Measurements from ENCODE around the gene UGT1A8.
"Not testable (repeated sequence)": the region's sequence is repeated elsewhere in the genome, so short reads cannot be mapped to it uniquely, and the experiment has no call there.

UGT1A8 gene

DNA sequence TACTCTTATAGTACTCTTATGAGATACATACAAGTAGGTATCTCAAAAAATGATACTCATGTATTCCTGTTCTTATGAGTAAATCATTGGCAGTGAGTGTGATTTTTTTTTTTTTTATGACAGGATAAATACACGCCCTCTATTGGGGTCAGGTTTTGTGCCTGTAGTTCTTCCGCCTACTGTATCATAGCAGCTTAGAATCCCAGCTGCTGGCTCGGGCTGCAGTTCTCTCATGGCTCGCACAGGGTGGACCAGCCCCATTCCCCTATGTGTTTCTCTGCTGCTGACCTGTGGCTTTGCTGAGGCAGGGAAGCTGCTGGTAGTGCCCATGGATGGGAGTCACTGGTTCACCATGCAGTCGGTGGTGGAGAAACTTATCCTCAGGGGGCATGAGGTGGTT lies at the start of gene UGT1A8:
TSS of gene UGT1A8 (plus strand) at position 158 of the 400 bp plus-strand sequence. CDS start at position 233, 75 bp downstream.
- not testable (repeated sequence) for DNase-seq

- no peak for DNase-seq
These were observed 46.4 kb upstream of the UGT1A8 start for GRCh38 chr2:233571001-233571400.

GRCh38 chr2:233571462-233571861 lies 46.0 kb upstream of the UGT1A8 start:
- no peak for DNase-seq

DNA sequence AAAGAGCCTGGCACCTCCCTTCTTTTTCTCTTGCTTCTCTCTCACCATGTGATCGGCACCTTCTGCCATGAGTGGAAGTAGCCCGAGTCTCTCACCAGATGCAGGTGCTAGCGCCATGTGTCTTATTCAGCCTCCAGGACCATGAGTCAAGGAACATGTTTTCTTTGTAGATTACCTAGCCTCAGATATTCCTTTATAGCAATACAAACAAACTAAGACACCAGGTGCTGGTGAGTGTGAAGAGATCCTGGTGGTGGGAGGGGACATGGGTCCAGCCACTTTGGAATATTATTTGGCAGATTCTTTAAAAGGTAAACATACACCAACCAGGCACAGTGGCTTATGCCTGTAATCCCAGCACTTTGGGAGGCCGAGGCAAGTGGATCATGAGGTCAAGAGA lies 45.0 kb upstream of the UGT1A8 start:
- no peak for DNase-seq

GRCh38 chr2:233577341-233577740 lies 40.1 kb upstream of the UGT1A8 start:
- not testable (repeated sequence) for DNase-seq

DNA sequence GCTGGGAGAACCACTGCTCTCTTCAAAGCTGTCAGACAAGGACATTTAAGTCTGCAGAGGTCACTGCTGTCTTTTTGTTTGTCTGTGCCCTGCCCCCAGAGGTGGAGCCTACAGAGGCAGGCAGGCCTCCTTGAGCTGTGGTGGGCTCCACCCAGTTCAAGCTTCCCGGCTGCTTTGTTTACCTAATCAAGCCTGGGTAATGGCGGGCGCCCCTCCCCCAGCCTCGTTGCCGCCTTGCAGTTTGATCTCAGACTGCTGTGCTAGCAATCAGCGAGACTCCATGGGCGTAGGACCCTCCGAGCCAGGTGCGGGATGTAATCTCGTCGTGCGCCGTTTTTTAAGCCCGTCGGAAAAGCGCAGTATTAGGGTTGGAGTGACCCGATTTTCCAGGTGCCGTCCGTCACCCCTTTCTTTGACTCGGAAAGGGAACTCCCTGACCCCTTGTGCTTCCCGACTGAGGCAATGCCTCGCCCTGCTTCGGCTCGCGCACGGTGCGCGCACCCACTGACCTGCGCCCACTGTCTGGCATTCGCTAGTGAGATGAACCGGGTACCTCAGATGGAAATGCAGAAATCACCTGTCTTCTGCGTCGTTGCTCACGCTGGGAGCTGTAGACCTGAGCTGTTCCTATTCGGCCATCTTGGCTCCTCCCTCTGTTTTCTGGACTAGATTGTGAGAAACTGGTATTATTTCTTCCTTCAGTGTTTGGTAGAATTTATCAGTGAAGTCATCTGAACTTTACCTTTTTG lies 34.0 kb upstream of the UGT1A8 start:
- DNase-seq = not testable (repeated sequence)

DNA sequence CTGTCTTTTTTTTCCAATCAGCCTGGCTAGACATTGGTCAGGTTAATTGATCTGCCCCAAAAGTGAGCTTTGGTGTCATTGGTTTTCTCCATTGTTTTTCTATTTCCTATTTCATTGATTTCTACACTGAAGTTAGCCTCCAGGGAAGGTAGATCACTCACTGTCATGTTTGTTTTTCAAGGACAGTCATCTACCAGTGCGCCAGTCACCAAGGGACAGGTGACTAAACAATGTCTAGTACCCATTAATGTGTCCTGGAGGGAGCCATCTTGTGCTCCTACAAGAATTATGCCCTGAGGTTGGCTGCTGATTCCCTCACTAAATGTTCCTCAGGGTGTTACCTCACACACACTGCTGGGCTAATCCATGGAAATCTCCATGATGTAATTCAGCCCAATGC lies 33.2 kb upstream of the UGT1A8 start:
- DNase-seq = no peak

DNA sequence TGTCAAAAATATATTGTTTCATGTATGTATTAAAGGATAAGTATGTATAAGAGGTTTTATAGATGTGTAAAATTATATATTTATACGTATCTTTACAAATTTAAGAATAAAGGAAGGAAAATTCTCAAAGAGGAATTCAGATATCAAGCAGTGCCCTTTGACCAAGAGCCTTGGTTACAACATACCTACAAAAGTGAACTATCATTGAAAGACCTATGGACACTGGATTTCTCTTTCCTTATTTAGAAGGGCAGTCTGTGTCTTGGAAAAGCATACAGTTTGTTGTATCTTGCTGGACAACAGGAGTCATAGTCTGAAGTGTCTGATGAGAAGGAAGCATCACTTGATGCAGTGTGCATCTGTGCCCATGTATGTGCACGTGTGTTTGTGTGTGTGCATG lies 29.0 kb upstream of the UGT1A8 start:
- DNase-seq = no peak

- not testable (repeated sequence) for DNase-seq
These were observed 24.7 kb upstream of the UGT1A8 start for GRCh38 chr2:233592706-233593105.

- no peak for DNase-seq
These were observed 24.2 kb upstream of the UGT1A8 start for GRCh38 chr2:233593201-233593600.

DNA sequence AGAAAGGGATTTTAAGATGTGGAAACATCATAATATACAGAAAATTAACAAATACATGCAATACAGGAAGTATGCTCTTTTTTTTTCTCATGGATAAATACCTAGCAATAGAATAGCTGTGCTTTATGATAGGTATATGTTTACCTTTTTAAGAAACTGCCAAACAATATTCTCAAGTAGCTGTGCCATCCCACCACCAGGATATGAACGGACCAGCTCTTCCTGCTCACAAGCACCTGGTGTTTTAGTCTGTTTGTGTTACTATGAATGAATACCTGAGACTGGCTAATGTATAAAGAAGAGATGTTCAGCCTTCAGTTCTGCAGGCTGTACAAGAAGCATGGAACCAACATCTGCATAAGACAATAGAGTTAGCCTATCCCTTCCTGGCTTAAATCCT lies 19.9 kb upstream of the UGT1A8 start:
- no peak for DNase-seq

DNA sequence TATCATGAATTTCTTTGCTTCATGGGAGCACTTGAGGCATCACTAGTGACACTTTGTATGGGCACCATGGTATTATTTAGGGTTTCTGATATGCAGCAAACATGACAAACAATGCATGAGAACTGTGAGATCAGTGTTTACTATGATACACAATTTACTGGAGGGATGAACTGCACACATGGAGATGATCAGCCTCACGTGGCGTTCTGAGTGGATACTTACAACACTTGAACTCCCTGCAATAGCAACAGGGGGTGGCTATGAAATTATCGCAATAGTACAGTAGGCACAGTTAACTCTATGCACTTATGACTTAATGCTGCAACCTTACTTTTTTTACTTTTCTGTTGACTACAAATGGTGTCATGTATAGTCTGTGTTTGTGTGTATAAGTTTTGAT lies 18.5 kb upstream of the UGT1A8 start:
- no peak for DNase-seq

DNA sequence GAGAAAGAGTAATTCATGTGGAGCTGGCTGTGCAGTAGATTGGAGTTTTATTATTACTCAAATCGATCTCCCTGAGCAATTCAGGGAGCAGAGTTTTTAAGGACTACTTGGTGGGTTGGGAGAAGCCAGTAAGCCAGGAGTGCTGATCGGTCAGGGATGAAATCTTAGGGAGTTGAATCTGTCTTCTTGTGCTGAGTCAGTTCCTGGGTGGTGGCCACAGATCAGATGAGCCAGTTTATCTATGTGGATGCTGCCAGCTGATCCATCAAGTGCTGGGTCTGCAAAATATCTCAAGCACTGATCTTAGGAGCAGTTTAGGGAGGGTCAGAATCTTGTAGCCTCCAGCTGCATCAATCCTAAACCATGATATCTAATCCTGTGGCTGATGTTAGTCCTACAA lies 17.0 kb upstream of the UGT1A8 start:
- no peak for DNase-seq

GRCh38 chr2:233602076-233602475 lies 15.4 kb upstream of the UGT1A8 start:
- no peak for DNase-seq

DNA sequence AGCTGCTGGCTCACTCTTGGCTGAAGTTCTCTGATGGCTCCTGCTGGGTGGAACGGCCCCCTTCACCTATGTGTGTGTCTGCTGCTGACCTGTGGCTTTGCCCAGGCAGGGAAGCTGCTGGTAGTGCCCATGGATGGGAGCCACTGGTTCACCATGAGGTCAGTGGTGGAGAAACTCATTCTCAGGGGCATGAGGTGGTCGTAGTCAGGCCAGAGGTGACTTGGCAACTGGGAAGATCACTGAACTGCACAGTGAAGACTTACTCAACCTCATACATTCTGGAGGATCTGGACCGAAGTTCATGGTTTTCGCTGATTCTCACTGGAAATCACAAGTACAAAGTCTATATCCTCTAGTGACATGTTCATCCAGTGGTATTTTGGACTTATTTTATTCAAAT lies 13.9 kb upstream of the UGT1A8 start:
- no peak for DNase-seq

DNA sequence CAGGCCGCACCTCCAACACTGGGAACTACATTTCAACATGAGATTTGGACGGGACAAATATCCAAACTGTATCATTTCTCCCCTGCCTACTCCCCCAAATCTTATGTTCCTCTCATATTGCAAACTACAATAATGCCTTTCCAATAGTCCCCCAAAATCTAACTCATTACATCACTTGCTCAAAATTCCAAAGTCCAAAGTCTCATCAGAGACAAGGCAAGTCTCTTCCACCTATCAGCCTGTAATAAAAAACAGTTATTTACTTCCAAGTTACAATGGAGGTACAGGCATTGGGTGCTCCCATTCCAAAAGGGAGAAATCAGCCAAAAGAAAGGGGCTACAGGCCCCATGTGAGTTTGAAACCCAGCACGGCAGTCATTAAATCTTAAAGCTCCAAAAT lies 12.6 kb upstream of the UGT1A8 start:
- no peak for DNase-seq

GRCh38 chr2:233605680-233606079 lies 11.8 kb upstream of the UGT1A8 start:
- DNase-seq = no peak

DNA sequence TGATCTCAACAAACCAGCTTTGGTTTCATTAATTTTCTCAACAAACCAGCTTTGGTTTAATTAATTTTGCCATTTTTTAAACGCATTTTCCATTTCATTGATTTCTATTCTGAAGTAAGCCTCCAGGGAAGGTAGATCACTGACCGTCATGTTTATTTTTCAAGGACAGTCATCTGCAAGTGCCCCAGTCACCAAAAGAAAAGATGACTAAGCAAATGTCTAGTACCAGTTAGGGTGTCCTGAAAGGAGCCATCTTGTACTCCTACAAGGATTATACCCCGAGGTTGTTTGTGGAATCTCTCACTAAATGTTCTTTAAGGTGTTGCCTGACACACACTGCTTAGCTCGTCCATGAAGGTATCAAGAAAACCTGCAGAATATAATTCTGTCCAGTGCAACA lies 6.1 kb upstream of the UGT1A8 start:
- DNase-seq = no peak

DNA sequence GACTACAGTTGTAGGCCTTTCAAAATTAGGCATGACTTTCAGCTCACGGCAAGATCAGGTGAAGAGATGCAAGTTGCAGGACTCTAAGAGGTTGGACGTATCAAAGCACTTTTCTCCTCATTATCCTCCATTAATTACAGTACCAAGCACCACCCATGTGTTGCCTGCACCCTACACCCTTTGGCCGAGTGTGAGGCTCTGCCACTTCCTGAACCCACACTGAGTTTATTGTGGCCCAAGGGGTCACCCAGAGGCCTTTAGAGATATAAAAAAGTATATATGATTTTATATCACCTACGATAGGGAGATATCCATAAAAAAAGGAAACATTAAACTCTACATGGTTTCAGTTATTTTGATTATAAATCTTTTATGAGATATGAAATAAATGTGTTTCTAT lies 2.8 kb downstream of the UGT1A8 start:
- DNase-seq = no peak

GRCh38 chr2:233621863-233622262 lies 4.4 kb downstream of the UGT1A8 start:
- not testable (repeated sequence) for DNase-seq

DNA sequence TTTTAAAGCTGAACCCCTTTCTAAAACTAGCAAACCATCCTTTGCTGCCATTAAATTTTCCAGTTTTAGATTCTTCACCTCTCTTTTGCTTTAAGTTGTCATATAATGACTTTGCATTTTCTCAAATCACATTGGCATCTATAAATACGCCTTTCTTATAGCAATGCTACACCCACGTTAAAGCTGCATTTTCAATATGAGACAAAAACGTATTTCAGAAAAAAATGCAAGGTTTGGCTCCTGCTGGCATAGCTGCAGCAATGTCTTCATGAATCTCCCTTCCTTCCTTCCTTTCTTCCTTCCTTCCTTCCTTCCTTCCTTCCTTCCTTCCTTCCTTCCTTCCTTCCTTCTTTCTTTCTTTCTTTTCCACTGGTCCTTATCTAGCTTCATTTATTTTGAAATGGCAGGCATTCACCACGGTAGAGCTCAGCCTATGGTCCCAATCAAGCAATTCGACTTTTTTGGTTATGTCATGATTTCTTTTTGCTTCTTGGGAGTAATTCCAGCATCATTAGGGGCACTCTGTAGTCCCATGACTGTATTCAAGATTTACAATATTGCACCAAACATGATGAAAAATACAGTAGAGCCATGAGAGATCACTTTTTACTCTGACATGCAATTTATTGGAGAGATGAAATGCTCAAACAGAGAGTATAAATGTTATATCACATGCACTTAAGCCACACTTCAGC lies 10.0 kb downstream of the UGT1A8 start:
- DNase-seq = no peak

GRCh38 chr2:233636306-233636705 lies 18.9 kb downstream of the UGT1A8 start, which contains the start of gene UGT1A10:
UGT1A10 (plus strand) TSS chr2:233636448; CDS start chr2:233636523, 75 bp downstream.
- DNase-seq = not testable (repeated sequence)

- DNase-seq = no peak
These were observed 21.4 kb downstream of the UGT1A8 start for GRCh38 chr2:233638836-233639235.

- DNase-seq = no peak
These were observed 22.4 kb downstream of the UGT1A8 start for GRCh38 chr2:233639860-233640259.
